ENCODE data around the gene SLC8A3.

SLC8A3 gene

DNA sequence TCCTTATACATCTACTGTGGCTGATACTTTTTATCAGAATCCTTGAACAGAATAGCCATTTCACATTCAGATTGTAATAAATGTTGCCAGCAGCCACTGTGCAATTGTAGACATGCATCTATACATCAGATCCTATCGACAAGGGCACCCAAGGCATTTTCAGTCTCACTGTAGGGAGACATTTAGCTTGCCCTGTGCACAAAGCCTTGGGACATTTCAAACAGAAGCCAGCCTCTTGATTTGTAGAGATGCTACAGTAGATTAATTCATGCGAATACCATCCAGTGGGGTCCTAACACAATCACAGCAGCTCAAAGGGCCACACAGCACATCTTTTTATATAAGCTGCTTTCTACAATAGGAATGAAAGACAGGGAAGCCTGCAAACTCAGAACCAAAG lies 81.4 kb downstream of the SLC8A3 start:
- TF ChIP-seq, protein P1, sequence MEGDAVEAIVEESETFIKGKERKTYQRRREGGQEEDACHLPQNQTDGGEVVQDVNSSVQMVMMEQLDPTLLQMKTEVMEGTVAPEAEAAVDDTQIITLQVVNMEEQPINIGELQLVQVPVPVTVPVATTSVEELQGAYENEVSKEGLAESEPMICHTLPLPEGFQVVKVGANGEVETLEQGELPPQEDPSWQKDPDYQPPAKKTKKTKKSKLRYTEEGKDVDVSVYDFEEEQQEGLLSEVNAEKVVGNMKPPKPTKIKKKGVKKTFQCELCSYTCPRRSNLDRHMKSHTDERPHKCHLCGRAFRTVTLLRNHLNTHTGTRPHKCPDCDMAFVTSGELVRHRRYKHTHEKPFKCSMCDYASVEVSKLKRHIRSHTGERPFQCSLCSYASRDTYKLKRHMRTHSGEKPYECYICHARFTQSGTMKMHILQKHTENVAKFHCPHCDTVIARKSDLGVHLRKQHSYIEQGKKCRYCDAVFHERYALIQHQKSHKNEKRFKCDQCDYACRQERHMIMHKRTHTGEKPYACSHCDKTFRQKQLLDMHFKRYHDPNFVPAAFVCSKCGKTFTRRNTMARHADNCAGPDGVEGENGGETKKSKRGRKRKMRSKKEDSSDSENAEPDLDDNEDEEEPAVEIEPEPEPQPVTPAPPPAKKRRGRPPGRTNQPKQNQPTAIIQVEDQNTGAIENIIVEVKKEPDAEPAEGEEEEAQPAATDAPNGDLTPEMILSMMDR (IDR thresholded peaks at IDR 0.05; ENCODE audit: extremely low read depth, missing control alignments) = no peak
- DNase-seq (ENCODE audit: low spot score) = no peak

- TF ChIP-seq, protein P1 (IDR thresholded peaks at IDR 0.05; ENCODE audit: extremely low read depth, missing control alignments) = no peak
- no peak for DNase-seq (ENCODE audit: low spot score)
These were observed 88.7 kb downstream of the SLC8A3 start for GRCh38 chr14:70100071-70100470.

- no peak for DNase-seq (ENCODE audit: low spot score)
- TF ChIP-seq, protein P1 (IDR thresholded peaks at IDR 0.05; ENCODE audit: extremely low read depth, missing control alignments) = no peak
These were observed 90.4 kb downstream of the SLC8A3 start for GRCh38 chr14:70098250-70098809.

GRCh38 chr14:70097576-70098249 lies 91.0 kb downstream of the SLC8A3 start:
- DNase-seq (ENCODE audit: low spot score) = no peak
- TF ChIP-seq, protein P1 (IDR thresholded peaks at IDR 0.05; ENCODE audit: extremely low read depth, missing control alignments) = no peak

GRCh38 chr14:70096866-70097265 lies 91.9 kb downstream of the SLC8A3 start:
- TF ChIP-seq, protein P1 (IDR thresholded peaks at IDR 0.05; ENCODE audit: extremely low read depth, missing control alignments) = no peak

DNA sequence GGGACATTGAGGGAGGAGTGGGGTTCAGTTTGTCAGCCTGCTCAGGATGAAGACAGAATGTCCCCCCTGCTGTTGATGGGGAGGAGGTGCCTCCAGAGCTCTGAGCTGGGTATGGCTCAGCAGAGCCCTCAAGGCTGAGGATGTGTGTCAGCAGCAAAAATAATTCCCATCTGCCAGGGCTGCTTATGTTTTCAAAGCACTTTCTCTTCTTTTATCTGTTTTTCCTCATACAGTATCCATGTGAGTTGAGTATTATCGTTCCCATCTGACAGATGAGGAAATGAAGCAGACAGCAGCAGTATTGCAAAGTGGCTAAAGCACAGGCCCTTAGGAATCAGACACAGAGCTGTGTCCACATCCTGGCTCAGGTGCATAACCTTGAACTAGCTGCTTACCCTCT lies 94.1 kb downstream of the SLC8A3 start:
- no peak for DNase-seq (ENCODE audit: low spot score)
- TF ChIP-seq, protein P1 (IDR thresholded peaks at IDR 0.05; ENCODE audit: extremely low read depth, missing control alignments) = no peak

More at GRCh38 chr14:70096866-70097265, 91.9 kb downstream of the SLC8A3 start:
- no peak for DNase-seq (ENCODE audit: low spot score)

- DNase-seq (ENCODE audit: low spot score) = no peak
- TF ChIP-seq, protein P1 (IDR thresholded peaks at IDR 0.05; ENCODE audit: extremely low read depth, missing control alignments) = no peak
These were observed 94.6 kb downstream of the SLC8A3 start for GRCh38 chr14:70094106-70094505.

Data from GM20000 (cell line).